HL-60/S4 (cell line): ENCODE results near the gene ERGIC1.
"Not testable (repeated sequence)": the region's sequence is repeated elsewhere in the genome, so short reads cannot be mapped to it uniquely, and the experiment has no call there.

Source experiments
- in situ Hi-C: fragments of 300-500 bp; cut with MboI; formaldehyde crosslinking; loops from 2 replicates; pipeline ENCODE4 v1.14.3; 2022; ENCODE audit warnings: low sequenced_read_pairs

ERGIC1 gene

DNA sequence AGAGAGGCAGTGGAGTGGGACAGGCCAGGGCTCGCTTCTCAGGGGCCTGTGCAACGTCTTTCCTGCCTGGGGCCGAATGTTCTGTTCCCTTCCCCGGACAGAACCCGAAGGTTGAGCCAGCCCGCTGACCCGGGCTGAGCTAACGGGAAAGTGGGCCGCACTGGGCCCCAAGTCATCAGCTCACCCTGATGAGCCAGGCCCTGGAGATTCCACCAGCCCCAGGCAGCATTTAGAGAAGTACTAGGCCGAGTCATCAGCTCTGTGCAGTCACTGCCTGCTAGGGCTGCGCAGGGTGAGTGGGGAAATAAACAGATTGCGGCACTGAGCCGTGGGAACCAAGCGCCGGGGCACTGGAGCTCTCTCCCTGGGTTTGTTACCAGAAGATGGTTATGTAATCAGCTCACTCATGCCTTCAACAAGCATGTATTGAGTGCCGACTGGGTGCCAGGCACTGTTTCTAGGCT, 33.9 kb upstream of the ERGIC1 start:
- in situ Hi-C loops: no loop called here

DNA sequence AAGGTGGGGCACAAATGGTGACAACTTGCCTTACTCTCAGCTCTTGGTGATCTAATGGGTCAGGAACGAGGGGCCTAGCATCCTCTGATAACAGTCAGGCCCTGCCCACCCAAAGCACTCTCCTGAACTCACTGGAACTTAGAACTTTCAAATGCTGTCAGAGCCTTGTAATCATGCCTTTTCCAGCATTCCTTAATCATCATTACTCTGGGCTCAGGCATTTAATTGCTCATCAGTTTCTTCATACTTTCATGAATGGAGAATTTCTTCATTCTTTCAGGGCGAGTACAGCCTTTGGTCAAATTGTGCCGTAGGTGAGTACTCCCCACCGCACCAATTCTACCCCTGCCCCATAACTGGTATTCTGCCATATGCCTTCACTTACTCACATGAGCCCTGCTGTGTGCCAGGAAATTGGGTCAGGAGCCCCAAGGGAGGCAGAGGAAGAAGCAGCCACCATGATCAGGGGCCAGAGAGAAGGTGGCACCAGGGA, 32.8 kb upstream of the ERGIC1 start:
- in situ Hi-C loops: no loop called here

DNA sequence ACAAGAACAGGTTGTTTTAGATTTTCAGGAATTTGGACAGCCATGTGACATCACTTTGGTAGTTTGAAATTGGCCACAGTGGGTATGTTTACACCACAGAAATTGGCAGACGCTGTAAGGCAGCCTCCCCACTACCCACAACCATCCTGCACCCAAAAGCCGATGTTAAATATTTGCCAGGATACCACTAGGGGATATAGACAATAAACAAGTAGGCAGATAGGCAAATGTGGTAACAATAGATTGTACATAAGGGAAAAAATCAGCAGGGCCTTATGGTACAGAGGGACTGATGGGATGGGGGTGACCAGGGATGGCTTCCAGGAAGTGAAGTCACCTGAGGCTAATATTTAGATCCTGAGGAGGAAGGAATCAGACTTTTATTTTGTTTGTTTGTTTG, 31.9 kb upstream of the ERGIC1 start:
- in situ Hi-C loops: no loop called here

DNA sequence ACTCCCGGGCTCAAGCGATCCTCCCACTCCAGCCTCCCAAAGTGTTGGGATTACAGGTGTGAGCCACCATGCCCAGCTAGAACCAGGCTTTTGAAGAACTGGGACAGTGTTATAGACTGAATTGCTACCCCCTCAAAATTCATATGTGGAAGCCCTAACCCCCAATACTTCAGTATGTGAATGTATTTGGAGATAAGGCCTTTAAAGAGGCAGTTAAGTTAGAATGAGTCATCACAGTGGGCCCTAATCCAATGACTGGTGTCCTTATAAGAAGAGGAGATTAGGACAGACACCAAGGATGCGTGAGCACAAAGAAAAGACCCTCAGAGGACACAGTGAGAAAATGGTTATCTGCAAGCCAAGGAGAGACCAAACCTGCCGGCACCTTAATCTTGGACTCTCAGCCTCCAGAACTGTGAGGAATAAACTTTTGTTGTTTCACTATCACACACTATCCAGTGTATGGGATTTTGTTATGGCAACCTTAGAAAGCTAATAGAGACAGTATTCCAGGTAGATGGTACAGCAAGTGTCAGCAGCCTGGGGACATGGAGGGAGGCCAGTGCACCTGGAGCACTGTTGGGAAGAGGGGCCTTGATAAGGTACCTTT, 31.4 kb upstream of the ERGIC1 start:
- in situ Hi-C loops: no loop called here

DNA sequence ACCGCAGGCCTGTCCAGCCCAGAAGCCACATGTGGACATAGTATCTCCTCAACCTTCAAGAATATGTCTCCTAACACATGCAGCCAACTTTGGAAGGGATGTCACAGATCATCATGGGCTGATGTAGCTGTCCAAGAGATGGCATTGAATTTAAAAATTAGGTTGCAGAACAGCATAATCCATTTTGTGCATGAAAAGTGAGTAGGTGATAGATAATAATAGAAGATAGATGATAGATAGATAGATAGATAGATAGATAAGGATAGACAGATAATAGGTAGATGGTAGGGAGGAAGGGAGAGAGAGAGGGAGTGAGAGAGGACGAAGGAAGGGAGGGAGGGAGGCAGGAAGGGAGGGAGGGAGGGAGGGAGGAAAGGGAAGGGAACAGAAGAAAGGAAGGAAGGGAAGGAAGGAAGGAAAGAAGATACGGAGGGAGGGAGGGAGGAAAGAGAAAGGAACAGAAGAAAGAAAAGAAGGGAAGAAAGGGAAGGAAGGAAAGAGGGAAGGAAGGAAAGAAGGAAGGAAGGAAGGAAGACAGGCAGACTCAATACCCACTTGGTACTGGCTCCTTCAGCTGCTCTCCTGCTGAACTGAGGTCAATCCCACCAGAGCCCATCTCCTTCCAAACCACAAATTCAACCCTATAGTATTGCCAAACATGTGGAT, 28.9 kb upstream of the ERGIC1 start:
- in situ Hi-C loops: no loop called here

DNA sequence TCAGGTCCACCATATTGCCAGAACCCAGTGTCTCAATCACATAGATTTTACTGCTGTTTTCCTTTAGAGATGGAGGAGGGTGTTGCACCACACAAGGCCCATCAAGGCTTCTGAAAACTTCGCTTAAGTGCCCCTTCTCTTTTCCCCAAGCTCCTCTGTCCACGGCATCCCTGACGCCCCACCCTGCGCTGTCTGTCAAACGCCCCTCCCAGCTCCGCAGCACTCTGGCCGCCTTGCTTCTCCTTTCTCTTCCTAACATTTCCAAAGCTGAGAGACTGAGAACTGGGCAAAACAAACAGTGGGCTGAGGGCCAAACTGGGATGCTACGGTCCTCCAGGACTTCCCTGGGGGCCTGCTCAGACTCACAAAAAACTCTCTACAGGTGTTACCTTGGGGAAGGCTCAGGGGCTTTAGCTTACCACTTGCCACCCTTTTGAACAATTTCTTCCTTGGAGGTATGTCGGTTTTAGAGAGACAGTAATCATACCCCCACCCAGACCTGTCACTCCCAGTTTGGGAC, 28.3 kb upstream of the ERGIC1 start:
- in situ Hi-C loops: no loop called here

DNA sequence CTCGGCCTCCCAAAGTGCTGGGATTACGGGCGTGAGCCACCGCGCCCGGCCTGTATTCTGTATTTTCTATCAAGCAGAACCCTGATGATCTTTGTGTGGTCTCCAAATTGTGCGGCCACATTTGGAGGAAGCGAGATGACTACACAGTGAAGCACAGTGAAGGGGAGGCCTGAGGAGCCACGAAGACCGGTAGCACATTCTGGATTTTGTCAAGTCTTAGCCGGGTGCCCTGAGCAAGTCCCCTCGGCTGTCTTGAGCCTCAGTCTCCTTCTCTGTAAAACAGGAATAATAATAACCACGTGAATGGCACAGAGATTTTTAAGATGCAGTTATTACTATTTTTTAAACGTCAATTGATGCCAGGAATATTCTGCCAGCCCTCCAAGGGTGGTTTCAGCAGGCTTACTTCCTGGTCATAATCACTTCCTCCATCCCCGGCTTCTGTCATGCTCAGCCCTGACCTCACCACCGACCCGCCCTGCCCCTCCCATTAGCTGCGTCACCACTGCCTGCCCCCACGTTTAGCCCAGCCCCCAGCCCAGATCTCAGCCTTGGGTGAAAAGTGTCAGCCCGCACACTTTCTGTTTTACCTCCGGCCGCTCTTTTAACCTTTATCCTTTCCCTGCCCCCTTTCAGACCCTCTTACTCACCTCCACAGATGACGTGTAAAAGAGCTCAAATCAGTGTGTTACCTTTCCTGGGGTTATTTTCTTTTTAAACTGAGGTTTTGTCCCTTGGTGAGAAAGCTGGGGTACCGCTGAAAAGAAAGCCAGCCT, 27.0 kb upstream of the ERGIC1 start:
- in situ Hi-C loops: no loop called here

DNA sequence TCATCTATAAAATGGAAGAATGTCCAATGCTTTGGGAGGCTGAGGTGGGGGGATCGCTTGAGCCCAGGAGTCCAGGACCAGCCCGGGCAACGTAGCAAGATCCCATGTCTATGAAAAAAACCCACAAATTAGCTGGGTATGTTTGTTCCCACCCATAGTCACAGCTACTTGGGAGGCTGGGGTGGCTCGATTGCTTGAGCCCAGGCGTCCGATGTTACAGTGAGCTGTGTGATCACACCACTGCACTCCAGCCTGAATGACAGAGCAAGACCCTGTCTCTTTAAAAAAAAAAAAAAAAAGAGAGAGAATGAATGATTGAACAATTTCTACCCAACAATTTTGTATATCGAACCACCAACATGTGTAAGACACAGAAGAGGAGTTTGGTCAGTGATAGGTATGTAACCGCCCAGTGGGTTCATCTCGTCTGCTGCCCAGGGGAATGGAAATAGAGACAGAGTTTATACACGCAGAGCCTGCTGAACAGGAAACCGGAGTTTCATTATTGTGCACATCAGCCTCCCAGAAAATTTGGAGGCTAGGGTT, 26.2 kb upstream of the ERGIC1 start:
- in situ Hi-C loops: no loop called here

DNA sequence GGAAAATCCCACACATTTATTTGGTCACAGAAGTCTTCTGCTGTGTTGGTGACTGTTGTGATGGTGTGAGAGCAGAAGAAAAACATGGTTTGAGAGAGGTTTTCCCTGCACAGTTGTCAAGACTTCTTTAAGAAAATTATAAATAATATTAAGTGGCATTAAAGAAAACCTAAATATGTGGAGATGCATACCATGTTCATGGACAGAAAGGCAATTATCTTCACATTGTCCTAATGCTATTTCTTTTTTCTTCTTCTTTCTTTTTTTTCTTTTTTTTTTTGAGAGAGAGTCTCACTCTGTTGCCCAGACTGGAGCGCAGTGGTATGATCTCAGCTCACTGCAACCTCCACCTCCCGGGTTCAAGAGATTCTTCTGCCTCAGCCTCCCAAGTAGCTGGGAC, 24.3 kb upstream of the ERGIC1 start:
- in situ Hi-C loops: no loop called here

DNA sequence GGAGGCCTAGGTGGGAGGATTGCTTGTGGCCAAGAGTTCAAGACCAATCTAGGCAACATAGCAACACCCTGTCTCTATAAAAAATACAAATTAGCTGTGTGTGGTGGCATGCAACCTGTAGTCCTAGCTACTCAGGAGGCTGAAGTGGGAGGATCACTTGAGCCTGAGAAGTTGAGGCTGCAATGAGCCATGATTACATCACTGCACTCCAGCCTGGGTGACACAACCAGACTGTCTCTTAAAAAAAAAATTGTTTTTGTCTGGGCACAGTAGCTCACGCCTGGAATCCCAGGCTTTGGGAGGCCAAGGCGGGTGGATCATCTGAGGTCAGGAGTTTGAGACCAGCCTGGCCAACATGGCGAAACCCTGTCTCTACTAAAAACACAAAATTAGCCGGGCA, 23.1 kb upstream of the ERGIC1 start:
- in situ Hi-C loops: not testable (repeated sequence)

DNA sequence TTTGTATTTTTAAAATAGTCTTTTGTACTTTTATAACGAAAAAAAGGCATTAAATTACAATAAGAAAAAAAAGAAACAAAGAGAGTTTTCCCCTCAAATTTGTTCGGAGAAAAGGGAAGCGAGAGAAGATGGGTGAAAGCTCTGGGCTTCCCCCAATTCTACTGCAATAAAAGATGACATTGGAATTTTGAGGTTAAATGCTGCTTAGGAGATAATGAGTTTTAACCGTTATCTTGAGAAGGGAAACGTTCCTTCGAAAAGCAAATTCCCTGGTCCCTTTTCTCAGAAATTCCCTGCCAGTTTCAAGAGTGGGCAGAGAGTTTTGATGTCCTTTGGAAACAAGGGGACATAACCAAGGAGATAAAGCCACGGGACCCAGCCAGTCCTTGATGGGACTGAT, 18.4 kb upstream of the ERGIC1 start:
- in situ Hi-C loops: no loop called here

DNA sequence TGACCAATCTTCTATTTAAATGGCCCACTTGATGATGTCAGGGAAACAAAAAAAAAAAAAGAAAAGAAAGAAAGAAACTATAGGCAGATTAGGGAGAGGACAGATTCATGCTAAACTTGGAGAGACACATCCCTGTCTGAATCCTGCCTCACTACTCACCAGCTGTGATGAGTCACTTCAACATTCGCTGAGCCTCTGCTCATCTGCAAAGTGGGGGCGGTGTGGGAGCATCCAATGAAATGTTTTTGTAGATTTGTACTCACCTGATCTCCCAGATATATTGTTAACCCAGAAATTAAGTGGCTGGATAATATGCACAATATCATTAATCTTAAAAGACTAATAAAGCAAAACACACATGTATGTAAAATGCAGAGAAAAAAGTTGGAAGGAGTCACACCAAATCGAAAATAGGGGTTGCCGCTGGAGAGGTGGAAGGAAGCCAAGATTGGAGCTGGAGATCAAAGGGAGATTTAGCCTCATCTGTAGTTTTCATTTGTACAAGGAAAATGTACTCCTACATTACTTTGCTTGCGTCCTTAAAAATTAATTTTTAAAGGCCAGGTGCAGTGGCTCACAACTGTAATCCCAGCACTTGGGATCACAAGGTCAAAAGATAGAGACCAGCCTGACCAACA, 17.0 kb upstream of the ERGIC1 start:
- in situ Hi-C loops: no loop called here

DNA sequence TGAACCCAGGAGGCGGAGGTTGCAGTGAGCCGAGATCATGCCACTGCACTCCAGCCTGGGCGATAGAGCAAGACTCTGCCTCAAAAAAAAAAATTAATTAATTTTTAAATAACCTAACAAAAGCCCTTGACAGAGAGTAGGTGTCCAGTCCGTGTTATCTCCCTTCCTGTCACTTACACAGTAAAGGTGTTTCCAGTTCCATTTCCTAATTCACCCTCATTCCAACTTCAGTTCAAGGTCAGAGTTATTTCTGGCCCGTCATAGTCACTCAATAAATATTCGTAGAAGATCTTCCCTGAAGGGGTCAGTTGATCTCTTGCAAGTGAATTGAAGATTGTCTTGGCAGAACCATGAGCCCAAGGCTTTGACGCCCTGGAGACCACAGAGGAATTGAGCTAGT, 16.4 kb upstream of the ERGIC1 start:
- in situ Hi-C loops: no loop called here

DNA sequence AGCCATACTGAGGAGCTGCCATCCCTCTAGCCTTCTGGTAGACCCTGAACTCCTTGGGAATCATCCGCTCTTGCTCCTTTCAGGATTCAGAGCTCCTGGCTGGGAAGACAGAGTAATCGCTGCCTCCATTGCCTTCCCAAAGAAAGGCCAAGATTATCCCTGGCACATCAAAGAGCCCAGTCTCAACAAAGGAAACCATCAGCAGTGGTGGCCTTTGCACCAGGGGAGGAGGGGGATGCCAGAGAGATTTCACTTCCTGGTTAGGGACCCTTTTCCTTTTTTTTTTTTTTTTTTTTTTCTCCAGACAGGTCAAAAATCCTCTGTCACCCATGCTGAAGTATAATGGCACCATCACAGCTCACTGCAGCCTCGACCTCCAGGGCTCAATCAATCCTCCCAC, 16.0 kb upstream of the ERGIC1 start:
- in situ Hi-C loops: no loop called here

DNA sequence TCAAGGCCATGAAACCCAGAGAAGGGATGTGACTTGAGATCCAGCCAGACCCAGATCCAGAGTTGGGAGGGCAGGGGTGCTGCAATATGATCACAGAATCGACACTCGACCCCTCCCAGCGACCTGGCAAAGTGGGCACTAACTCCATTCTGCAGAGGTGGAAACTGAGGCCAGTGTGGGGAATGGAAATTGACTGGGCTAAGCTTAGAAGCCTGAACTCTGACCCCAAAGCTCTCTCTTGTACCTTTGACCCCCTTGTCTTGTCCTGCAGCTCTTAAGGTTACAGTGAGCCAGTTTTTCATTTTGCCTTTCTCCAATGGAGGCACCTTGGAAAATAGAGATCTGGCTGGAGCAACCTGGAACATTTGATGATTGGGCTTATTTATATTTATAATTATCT, 14.5 kb upstream of the ERGIC1 start:
- in situ Hi-C loops: no loop called here

DNA sequence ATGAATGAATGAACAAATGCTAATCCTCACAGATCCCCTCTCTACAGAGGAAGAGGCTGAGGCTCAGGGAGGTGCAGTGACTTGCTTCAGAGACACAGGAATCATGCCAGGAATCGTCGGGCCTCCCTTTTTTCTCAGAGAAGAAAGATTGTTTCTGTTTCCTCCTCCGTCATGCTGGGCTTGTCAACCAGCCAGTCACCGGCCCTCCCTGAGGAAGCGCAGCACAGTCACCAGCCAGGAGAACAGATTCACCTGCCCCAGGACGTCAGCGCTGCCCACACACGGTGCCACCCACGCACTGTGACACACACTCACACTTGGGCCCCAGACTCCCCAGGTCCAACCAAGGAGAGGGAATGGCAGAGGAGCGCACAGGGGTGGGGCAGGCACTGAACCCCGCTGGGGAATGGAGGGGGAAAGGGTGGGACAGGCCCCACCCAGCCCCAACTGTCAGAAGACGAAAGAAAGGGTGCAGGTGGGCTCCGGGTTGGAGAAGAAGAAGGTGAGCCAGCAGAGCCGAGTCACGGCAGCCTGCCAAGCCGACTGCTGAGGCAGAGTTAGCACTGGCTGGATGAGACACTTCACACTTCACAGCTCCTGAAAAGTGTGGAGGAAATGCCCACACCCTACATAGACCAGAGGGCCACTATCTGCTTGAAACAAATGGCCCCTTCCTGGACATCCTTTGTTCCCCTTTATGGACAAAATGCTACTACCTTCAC, 13.8 kb upstream of the ERGIC1 start:
- in situ Hi-C loops: no loop called here

DNA sequence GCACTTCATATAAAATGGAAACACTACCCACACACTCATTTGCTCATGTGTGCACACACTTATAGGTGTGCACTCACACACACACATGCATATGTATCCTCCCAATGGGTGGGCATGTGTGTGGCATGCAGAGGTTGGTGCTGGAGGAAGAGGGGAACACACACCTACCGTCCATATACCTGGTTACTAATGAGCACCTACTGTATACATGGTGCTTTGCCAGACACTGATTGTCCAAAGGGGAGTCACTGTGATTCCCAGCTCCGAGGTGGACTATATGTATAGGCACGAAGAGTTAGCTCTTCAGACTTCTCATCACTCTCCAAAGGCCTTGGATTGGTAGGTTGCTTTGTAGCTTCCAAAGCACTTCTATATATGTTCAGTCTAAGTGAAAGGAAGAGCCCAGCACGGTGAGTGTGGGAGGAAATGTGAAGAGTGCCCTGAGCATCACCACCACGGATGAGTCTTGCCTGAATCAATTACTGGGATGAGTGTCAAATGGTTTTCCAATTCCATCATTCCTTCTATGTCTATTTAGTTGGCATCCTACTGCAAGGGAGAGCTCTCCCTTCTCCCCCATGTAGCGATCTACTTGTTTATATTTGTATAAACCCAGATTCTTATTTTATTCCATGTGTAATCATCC, 12.6 kb upstream of the ERGIC1 start:
- in situ Hi-C loops: no loop called here

DNA sequence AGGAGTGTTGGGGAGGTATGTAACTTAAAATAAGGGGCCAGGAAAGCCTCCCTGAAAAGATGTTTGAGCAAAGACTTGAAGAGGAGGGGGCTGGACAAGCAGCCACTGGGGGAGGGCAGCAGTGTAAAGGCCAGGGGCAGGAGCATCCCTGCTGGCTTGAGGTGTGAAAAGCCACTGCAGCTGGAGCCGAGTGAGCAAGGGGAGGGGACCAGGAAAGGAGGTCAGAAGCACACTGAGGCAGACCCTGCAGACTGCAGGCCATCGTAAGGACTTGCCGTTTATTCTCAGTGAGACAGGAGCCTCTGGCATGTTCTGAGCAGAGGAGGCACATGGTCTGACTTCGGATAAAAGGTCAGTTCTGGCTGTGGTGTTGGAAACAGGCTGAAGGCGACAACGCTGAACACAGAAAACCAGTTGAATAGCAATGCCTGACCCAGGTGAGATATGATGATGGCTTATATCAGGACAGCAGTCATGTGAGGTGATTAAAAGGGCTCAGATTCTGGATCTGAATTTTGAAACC, 10.2 kb upstream of the ERGIC1 start:
- in situ Hi-C loops: no loop called here

DNA sequence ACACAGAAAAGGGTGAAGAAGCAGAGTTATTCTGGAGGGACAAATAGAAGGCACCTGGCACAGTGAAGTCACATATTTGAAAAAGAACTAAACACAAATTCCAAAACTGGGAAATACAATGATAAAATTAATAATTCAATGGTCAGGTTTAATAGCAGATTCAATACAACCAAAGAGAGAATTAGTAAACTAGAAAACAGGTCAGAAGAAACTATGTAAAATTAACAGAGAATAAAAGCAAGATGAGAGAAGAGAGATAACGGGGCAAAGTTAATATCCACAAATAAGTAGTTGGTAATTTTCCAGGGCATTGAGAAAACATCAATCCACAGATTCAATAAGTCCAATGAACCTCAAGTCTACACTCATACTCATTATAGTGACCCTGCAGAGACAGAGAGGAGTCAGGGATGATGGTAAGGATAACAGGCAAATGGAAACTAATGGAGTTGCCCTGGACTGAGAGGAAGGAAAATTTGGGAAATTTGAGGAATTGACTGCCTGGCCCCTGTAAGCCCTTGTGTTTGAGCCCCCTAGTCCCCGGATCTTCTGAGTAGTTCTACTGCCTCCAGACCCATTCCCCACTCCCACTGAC, 8.3 kb upstream of the ERGIC1 start:
- in situ Hi-C loops: no loop called here
